Measurements from ENCODE around the gene EXOSC7. TPM values are rescaled to one million over a fixed set of nuclear protein-coding genes. Genes with fewer than 3 reads are reported as not detected.

The EXOSC7 gene
- total RNA-seq, 4 donors from 2014 or later = 57.4 to 80.3 (median 60.9) TPM

- ATAC-seq (no peak), DNase-seq (no peak)
- intact Hi-C loops (cut with DNase I; ENCODE audit: low total_unique reads) (no loop called here), in situ Hi-C loops (cut with MboI; ENCODE audit: low sequenced_read_pairs in 4 of 4) (no loop called here)
- H3K4me1 ChIP-seq = peaks cover 10 to 15% of the 10 kb centered on the region in 2 donors
- H3K27me3 ChIP-seq = no peaks in the 10 kb centered on the region
- no peak overlapping the region for H3K27ac ChIP-seq
- H3K4me3 ChIP-seq = no peak overlapping the region
- TF ChIP-seq POLR2A (IDR thresholded peaks at IDR 0.05) = no peak
- TF ChIP-seq, protein P1, sequence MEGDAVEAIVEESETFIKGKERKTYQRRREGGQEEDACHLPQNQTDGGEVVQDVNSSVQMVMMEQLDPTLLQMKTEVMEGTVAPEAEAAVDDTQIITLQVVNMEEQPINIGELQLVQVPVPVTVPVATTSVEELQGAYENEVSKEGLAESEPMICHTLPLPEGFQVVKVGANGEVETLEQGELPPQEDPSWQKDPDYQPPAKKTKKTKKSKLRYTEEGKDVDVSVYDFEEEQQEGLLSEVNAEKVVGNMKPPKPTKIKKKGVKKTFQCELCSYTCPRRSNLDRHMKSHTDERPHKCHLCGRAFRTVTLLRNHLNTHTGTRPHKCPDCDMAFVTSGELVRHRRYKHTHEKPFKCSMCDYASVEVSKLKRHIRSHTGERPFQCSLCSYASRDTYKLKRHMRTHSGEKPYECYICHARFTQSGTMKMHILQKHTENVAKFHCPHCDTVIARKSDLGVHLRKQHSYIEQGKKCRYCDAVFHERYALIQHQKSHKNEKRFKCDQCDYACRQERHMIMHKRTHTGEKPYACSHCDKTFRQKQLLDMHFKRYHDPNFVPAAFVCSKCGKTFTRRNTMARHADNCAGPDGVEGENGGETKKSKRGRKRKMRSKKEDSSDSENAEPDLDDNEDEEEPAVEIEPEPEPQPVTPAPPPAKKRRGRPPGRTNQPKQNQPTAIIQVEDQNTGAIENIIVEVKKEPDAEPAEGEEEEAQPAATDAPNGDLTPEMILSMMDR (IDR thresholded peaks at IDR 0.05 in 4 of 5, conservative IDR thresholded peaks at IDR 0.05 in 1 of 5) = no peak
- no peaks in the 10 kb centered on the region for H3K9me3 ChIP-seq
- H3K36me3 ChIP-seq = no peaks in the 10 kb centered on the region
Observed at GRCh38 chr3:44969154-44969827, 6.8 kb upstream of the EXOSC7 start.

DNA sequence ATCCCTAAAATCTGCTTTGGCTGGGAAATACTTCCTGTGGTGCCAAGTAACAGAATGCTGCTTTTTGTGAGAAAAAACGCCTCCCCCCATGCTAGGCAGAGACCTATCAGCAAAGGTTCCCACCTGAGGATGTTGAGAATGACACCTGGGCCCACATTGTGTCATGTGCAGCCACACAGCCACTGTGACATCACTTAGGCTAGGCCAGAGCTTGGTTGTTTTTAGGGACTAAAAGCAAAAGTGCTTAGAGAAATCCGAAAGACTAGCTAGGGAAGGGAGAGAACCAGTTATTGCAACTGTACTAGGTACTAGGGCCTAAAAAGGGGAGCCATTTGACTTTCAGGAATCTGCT is 6.2 kb upstream of the EXOSC7 start:
- DNase-seq (no peak), ATAC-seq (no peak)
- no peaks in the 10 kb centered on the region for H3K27me3 ChIP-seq
- no peaks in the 10 kb centered on the region for H3K36me3 ChIP-seq
- no peak overlapping the region for H3K27ac ChIP-seq
- H3K4me3 ChIP-seq = no peak overlapping the region
- H3K9me3 ChIP-seq = no peaks in the 10 kb centered on the region
- in situ Hi-C loops (cut with MboI; ENCODE audit: low sequenced_read_pairs in 4 of 4) = loop anchor here in 1 of 4 donors (10.0 kb wide), 1 partner anchor 205 kb away; the partner anchor contains the start of genes KIAA1143 and KIF15
- no peak for TF ChIP-seq POLR2A (IDR thresholded peaks at IDR 0.05)
- peaks cover 15 to 21% of the 10 kb centered on the region in 2 donors for H3K4me1 ChIP-seq
- intact Hi-C loops (cut with DNase I; ENCODE audit: low total_unique reads) = no loop called here

DNA sequence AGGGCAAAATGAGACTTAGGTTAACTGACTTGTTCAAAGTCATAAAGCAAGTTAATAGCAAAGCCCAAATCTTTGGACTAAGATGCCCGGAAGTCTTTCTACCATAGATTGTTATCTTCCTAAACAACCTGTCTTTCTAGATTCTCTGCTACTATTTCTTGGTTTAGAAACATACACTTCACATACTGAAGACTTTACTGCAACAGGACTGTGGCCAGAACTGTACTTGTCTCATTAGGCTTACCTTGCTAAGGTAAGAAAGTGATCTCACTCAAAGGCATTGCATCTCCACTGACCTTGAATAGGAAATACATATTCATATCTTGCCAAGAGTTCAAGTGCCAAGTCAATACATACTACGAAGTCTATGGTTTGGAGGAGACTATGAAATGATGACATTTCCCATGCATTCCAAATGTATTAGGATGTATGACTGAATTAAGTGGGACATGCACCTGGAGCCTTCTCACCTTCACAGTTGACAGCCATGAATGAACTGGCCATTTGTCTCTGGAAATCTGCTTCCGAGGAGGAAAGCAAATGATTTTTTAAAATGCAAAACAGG is 5.0 kb upstream of the EXOSC7 start:
- ATAC-seq = no peak
- Histone ChIP-seq H3K27ac (no peak overlapping the region), H3K4me1 (peaks cover 20 to 23% of the 10 kb centered on the region in 2 donors), H3K9me3 (no peaks in the 10 kb centered on the region), H3K36me3 (no peaks in the 10 kb centered on the region), H3K27me3 (no peaks in the 10 kb centered on the region), H3K4me3 (no peak overlapping the region)
- no peak for DNase-seq
- in situ Hi-C loops (cut with MboI; ENCODE audit: low sequenced_read_pairs in 4 of 4) = loop anchor here in 1 of 4 donors (10.0 kb wide), 1 partner anchor 206 kb away; the partner anchor contains the start of genes KIAA1143 and KIF15
- intact Hi-C loops (cut with DNase I; ENCODE audit: low total_unique reads) = no loop called here
- TF ChIP-seq, protein P1 (IDR thresholded peaks at IDR 0.05 in 4 of 5, conservative IDR thresholded peaks at IDR 0.05 in 1 of 5) = no peak
- no peak for TF ChIP-seq POLR2A (IDR thresholded peaks at IDR 0.05)

- H3K27ac ChIP-seq = peak overlapping the region in 3 of 4 donors; percentile 91 to 97 (median 96)
Observed at GRCh38 chr3:44974416-44974815, 1.6 kb upstream of the EXOSC7 start.

DNA sequence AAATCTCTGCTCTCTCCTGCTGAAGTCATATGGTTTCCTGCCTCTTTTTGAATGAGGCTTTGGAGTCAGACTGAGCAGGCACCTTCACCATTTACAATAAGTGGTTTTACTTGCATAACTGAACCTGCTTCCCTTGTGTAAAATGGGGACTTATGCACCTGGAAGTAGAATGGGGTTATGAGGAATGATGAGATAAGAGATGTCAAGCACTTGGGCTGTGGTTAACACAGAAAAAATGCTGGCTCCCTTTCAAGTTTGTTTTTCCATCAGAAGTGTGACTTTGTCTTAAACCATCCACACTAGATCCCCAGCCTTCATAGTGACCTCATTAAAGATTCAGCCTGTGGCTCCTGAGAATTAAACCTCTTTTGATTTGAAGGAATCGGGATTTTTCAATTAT is 5.2 kb downstream of the EXOSC7 start:
- DNase-seq = no peak
- intact Hi-C loops (cut with DNase I; ENCODE audit: low total_unique reads) (no loop called here), in situ Hi-C loops (cut with MboI; ENCODE audit: low sequenced_read_pairs in 4 of 4) (no loop called here)
- H3K4me3 ChIP-seq = no peak overlapping the region
- H3K27ac ChIP-seq = peak overlapping the region in 1 of 4 donors; percentile 56
- H3K4me1 ChIP-seq = peaks cover 50 to 51% of the 10 kb centered on the region in 2 donors
- H3K27me3 ChIP-seq = no peaks in the 10 kb centered on the region
- H3K36me3 ChIP-seq = no peaks in the 10 kb centered on the region
- no peak for ATAC-seq
- no peaks in the 10 kb centered on the region for H3K9me3 ChIP-seq
- TF ChIP-seq POLR2A (IDR thresholded peaks at IDR 0.05) = no peak
- TF ChIP-seq, protein P1 (IDR thresholded peaks at IDR 0.05 in 4 of 5, conservative IDR thresholded peaks at IDR 0.05 in 1 of 5) = no peak

More at GRCh38 chr3:44974416-44974815, 1.6 kb upstream of the EXOSC7 start:
- TF ChIP-seq, protein P1 (IDR thresholded peaks at IDR 0.05 in 4 of 5, conservative IDR thresholded peaks at IDR 0.05 in 1 of 5) = no peak
- no peak for TF ChIP-seq POLR2A (IDR thresholded peaks at IDR 0.05)
- Histone ChIP-seq H3K4me1 (peaks cover 38 to 41% of the 10 kb centered on the region in 2 donors), H3K27me3 (no peaks in the 10 kb centered on the region), H3K9me3 (no peaks in the 10 kb centered on the region), H3K4me3 (peak overlapping the region; percentile 88 to 99 (median 94)), H3K36me3 (no peaks in the 10 kb centered on the region)
- ATAC-seq = no peak
- DNase-seq = no peak
- in situ Hi-C loops (cut with MboI; ENCODE audit: low sequenced_read_pairs in 4 of 4) = loop anchor here in 1 of 4 donors (10.0 kb wide), 1 partner anchor 210 kb away; the partner anchor contains the start of genes KIAA1143 and KIF15
- intact Hi-C loops (cut with DNase I; ENCODE audit: low total_unique reads) = no loop called here
